K562 (cell line): Measurements from ENCODE around the gene CDC14A.

Experiments used
- FOXO4 ChIP-seq: fragments of 450-650 bp; formaldehyde crosslinking; IDR thresholded peaks from 2 replicates; pipeline ENCODE4 v1.4.0; 2020; ENCODE audit warnings: mild to moderate bottlenecking, moderate library complexity
- SLC30A9 ChIP-seq: fragments of 250-450 bp; sonication (Bioruptor Pico); IDR thresholded peaks from 2 replicates; pipeline ENCODE4 v1.8.0; 2022; ENCODE audit warnings: mild to moderate bottlenecking, moderate library complexity

GRCh38 chr1:100542285-100542684 is 190.0 kb downstream of the CDC14A start:
- TF ChIP-seq FOXO4 (CRISPR knock-in tag) = no peak
- TF ChIP-seq SLC30A9 (CRISPR knock-in tag) = no peak
